Activated CD4-positive, alpha-beta memory T cell treated with anti-CD3 and anti-CD28 coated beads, Interleukin-2, amount 10 ng/mL, durations not matched to agents 7 days and 5 days (primary cell): Measurements from ENCODE around the gene EXOC4. TPM values are rescaled to one million over a fixed set of nuclear protein-coding genes. Genes with fewer than 3 reads are reported as not detected.

Source experiments
- CTCF ChIA-PET: fragments of 350-600 bp; sonication (Branson Sonifier 250); formaldehyde crosslinking; loops from one replicate; lab custom pipeline; 2021; ENCODE audit warnings: antibody characterized with exemption, inconsistent platforms; lab: Charles Lee
- POLR2A ChIA-PET: fragments of 350-600 bp; sonication (Branson Sonifier 250); formaldehyde crosslinking; loops from one replicate; lab custom pipeline; 2021; ENCODE audit warnings: antibody characterized with exemption; lab: Charles Lee
- DNase-seq: peaks from one replicate; pipeline ENCODE4 v3.0.0-alpha.2; 2020
- H3K27ac Mint-ChIP-seq: one replicate; pipeline ENCODE4 v1.8.0; 2021; ENCODE audit warnings: mild to moderate bottlenecking, mixed read lengths
- H3K27me3 Mint-ChIP-seq: one replicate; pipeline ENCODE4 v1.8.0; 2021; ENCODE audit warnings: mixed read lengths
- H3K36me3 Mint-ChIP-seq: one replicate; pipeline ENCODE4 v1.8.0; 2021; ENCODE audit warnings: low read depth, mixed read lengths
- H3K4me1 Mint-ChIP-seq: one replicate; pipeline ENCODE4 v1.8.0; 2021; ENCODE audit warnings: mixed read lengths
- H3K4me3 Mint-ChIP-seq: one replicate; pipeline ENCODE4 v1.8.0; 2021; ENCODE audit warnings: mild to moderate bottlenecking, mixed read lengths
- H3K9me3 Mint-ChIP-seq: one replicate; pipeline ENCODE4 v1.8.0; 2021; ENCODE audit warnings: mixed read lengths
- total RNA-seq, 2 experiments: library from RNA; stranded (reverse); gene quantifications; one replicate each; pipeline ENCODE4 v1.2.3, GENCODE V29; 2021

The EXOC4 gene
- total RNA-seq, 2 experiments from 2014 or later = 70.1 to 71.1 TPM

DNA sequence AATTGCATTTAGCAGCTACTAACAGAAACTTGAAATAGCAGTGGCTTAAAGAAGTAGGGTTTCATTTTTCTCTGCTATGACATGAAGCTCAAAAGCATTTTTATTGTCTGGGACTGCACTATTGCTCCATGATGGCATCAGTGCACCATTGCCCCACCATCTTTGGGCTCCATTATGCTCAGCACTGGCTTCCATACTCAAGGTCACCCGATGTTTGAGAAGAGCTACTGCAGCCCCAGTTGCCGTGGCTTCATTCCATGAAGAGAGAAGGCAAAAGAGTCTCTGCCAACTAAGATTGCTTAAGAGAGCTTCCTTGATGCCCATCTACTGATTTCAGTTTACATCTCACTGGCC, 682.1 kb downstream of the EXOC4 start:
- no peak for DNase-seq
- POLR2A ChIA-PET = no interaction called here
- H3K27ac Mint-ChIP-seq = no peak overlapping the region
- H3K36me3 Mint-ChIP-seq = no peaks in the 10 kb centered on the region
- no peaks in the 10 kb centered on the region for H3K4me1 Mint-ChIP-seq
- no peak overlapping the region for H3K4me3 Mint-ChIP-seq
- H3K27me3 Mint-ChIP-seq = no peaks in the 10 kb centered on the region
- H3K9me3 Mint-ChIP-seq = no peaks in the 10 kb centered on the region
- CTCF ChIA-PET = no interaction called here

DNA sequence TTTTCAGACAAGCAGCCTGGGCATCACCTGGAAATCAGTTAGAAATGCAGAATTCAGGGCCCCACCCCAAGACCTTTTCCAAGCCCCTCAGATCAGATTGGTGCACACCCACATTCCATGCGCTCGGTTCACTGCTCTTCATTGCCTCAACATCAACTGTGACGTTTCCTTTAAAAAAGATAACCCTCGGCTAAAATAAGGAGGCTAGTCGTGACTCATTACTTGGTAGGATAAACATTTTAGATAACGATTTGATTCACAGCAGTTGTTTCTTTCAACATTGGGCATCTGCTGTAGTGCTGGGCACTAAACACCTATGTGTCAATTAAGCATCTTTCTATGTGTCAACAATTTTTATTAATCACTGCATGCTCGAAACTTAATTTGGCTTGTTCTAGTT, 683.2 kb downstream of the EXOC4 start:
- Mint-ChIP-seq H3K9me3 (no peaks in the 10 kb centered on the region), H3K27me3 (no peaks in the 10 kb centered on the region), H3K4me3 (no peak overlapping the region), H3K36me3 (no peaks in the 10 kb centered on the region), H3K4me1 (no peaks in the 10 kb centered on the region), H3K27ac (no peak overlapping the region)
- DNase-seq = no peak
- ChIA-PET POLR2A (no interaction called here), CTCF (no interaction called here)

- Mint-ChIP-seq H3K27me3 (no peaks in the 10 kb centered on the region), H3K4me3 (no peak overlapping the region), H3K36me3 (no peaks in the 10 kb centered on the region), H3K9me3 (no peaks in the 10 kb centered on the region), H3K27ac (no peak overlapping the region), H3K4me1 (no peaks in the 10 kb centered on the region)
- POLR2A ChIA-PET = no interaction called here
- DNase-seq = no peak
- CTCF ChIA-PET = no interaction called here
Measured at GRCh38 chr7:133937786-133938185, 684.9 kb downstream of the EXOC4 start.

DNA sequence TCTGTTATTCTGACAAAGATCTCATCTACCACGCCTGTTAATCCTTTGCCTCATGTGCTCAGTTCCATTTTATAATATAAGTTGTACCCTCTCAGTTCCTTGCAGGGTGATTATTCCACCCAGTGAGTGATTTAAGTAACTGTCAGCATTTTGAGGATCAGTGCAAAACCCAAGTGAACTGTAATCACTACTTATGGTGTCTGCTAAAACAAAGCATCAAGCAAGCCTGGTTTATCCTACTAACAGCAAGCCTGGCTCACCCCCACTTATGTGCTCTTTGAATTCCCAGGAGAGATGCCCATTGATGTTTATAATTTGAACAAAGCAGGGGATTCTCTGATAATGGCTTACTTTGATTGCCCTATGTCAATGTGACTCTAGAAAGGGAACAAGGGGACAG, 687.5 kb downstream of the EXOC4 start:
- Mint-ChIP-seq H3K9me3 (no peaks in the 10 kb centered on the region), H3K4me3 (no peak overlapping the region), H3K4me1 (no peaks in the 10 kb centered on the region), H3K27me3 (no peaks in the 10 kb centered on the region), H3K36me3 (no peaks in the 10 kb centered on the region), H3K27ac (no peak overlapping the region)
- no peak for DNase-seq
- CTCF ChIA-PET = no interaction called here
- POLR2A ChIA-PET = no interaction called here

DNA sequence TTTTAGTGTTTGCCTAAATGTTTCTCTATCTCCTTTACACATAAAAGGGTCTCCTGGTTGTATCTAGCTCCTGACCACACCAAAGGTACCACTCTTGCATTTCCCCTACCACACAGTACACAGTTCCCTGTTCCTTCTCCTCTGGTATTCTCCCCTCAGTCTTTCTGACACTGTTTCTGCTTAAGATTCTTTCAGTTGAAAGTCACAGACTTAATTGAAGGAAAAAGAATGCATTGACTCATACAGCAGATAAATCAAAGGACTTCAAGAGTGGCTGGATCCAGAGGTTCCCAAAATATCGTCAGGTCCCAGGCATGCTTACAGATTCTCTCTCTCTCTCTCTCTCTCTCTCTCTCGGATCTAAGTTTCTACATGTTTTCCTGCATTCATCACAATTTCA, 688.6 kb downstream of the EXOC4 start:
- POLR2A ChIA-PET = no interaction called here
- H3K27me3 Mint-ChIP-seq = no peaks in the 10 kb centered on the region
- H3K4me3 Mint-ChIP-seq = no peak overlapping the region
- no peaks in the 10 kb centered on the region for H3K4me1 Mint-ChIP-seq
- H3K36me3 Mint-ChIP-seq = no peaks in the 10 kb centered on the region
- no peak overlapping the region for H3K27ac Mint-ChIP-seq
- CTCF ChIA-PET = no interaction called here
- H3K9me3 Mint-ChIP-seq = peaks cover 3% of the 10 kb centered on the region
- no peak for DNase-seq

DNA sequence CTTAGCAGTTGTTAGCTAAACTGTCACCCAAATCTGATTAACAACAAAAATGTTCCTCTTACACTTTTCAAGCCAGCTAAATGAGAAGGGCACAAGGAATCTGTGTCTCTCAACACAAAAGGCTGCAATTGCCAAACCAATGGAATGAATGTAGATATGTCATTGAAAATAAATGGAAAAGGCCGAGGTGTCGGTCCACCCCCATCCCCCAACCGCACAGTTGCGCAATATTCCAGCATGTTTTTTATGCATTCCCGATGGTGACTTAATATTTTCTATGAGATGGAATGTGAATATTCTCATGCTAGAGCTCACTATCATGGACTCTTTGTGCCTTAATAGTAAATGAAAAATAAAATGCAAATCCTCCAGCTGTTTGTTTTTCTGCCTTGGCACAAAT, 692.6 kb downstream of the EXOC4 start:
- Mint-ChIP-seq H3K27me3 (no peaks in the 10 kb centered on the region), H3K27ac (no peak overlapping the region), H3K9me3 (peaks cover 3% of the 10 kb centered on the region), H3K4me3 (no peak overlapping the region), H3K4me1 (no peaks in the 10 kb centered on the region), H3K36me3 (no peaks in the 10 kb centered on the region)
- no peak for DNase-seq
- CTCF ChIA-PET = no interaction called here
- POLR2A ChIA-PET = no interaction called here

DNA sequence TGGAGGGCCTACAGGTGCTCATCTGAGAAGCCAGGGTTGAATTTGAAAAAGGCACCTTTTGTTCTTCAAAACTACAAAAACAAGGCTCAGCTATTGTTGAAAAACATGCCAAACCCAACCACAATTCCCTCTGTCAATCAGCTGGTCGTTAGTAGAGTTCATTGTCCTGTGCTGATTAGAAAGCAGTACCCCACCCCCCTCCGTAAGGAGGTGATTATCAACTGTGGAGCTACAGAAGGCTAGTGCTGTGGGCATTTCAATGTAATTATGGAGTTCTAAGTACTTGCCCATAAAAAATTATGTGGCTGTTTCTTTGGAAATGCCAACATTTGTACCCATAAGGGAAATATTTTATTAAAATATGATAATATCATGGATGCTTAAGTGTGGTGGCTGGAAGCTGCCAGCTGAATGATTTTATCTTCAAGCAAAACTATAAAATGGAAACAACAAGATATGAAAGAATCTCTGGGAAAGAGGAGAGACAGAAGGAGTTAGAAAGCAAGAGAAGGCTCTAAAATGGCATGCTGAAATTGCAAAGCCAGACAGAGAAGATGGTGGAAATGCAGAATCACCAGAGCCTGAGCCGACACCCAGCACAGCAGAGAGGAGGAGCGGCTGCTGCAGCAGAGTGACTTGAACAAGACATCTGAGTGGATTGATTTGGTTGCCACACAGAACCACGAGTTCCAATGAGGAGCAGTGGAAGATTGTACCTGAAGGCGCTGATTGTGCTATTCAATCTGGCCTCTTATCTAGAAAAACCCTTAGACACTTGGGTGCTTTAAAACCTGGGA, 694.8 kb downstream of the EXOC4 start:
- no peaks in the 10 kb centered on the region for H3K27me3 Mint-ChIP-seq
- ChIA-PET POLR2A (no interaction called here), CTCF (no interaction called here)
- peaks cover 3% of the 10 kb centered on the region for H3K9me3 Mint-ChIP-seq
- no peak overlapping the region for H3K4me3 Mint-ChIP-seq
- H3K4me1 Mint-ChIP-seq = no peaks in the 10 kb centered on the region
- no peak overlapping the region for H3K27ac Mint-ChIP-seq
- H3K36me3 Mint-ChIP-seq = peaks cover 5% of the 10 kb centered on the region
- no peak for DNase-seq

- CTCF ChIA-PET = no interaction called here
- Mint-ChIP-seq H3K9me3 (peaks cover 3% of the 10 kb centered on the region), H3K27me3 (no peaks in the 10 kb centered on the region)
Measured at GRCh38 chr7:133948588-133948987, 695.7 kb downstream of the EXOC4 start.

DNA sequence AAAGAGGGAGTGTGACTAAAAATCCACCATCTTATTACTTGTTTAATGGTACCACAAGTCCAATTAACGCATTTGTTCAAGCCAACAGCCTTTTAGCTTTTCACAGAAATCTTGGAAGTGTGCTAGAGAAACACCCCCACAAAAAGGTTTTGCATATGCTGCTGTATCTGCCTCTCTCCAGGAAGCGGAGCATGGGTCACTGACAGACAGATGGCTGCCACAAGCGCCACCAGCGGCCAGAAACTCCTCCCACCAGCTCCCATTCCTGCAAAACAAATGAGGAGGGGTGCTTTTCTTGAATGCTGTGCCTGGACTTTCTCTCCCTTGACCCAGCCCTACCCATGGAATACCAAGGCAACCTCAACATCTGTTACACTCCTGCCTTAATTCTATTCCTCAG, 698.0 kb downstream of the EXOC4 start:
- Mint-ChIP-seq H3K36me3 (peaks cover 5% of the 10 kb centered on the region), H3K27ac (no peak overlapping the region), H3K4me3 (no peak overlapping the region), H3K4me1 (no peaks in the 10 kb centered on the region), H3K27me3 (no peaks in the 10 kb centered on the region), H3K9me3 (peaks cover 3% of the 10 kb centered on the region)
- CTCF ChIA-PET = no interaction called here
- POLR2A ChIA-PET = no interaction called here
- no peak for DNase-seq

More at GRCh38 chr7:133948588-133948987, 695.7 kb downstream of the EXOC4 start:
- DNase-seq = no peak
- no peak overlapping the region for H3K4me3 Mint-ChIP-seq
- no peak overlapping the region for H3K27ac Mint-ChIP-seq
- H3K4me1 Mint-ChIP-seq = no peaks in the 10 kb centered on the region
- POLR2A ChIA-PET = no interaction called here
- H3K36me3 Mint-ChIP-seq = peaks cover 5% of the 10 kb centered on the region

GRCh38 chr7:133955208-133955607, 702.3 kb downstream of the EXOC4 start:
- DNase-seq = no peak
- Mint-ChIP-seq H3K27me3 (no peaks in the 10 kb centered on the region), H3K9me3 (peaks cover 3% of the 10 kb centered on the region), H3K27ac (no peak overlapping the region), H3K36me3 (peaks cover 5% of the 10 kb centered on the region), H3K4me3 (no peak overlapping the region), H3K4me1 (peaks cover 3% of the 10 kb centered on the region)
- CTCF ChIA-PET = no interaction called here
- POLR2A ChIA-PET = no interaction called here

DNA sequence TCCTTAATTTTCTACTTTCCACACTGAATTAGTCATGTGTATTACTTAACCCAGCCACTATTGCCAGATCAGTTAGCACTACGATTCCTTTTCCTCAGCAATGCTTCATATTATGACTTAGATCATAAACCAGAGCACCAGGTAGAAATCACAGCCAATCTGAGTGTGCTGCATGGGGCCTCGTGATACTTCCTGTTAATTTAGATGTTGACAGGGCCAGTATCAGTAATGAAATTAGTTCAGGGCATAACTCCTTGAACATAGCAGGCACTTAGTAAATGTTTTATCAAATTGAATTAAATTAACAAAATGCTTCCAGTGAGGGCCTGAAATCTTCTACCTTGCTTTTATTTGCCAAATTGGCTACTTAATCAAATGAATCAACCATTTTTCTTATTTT, 705.0 kb downstream of the EXOC4 start:
- Mint-ChIP-seq H3K4me3 (no peak overlapping the region), H3K36me3 (no peaks in the 10 kb centered on the region), H3K27ac (no peak overlapping the region), H3K4me1 (peaks cover 3% of the 10 kb centered on the region), H3K9me3 (peaks cover 3% of the 10 kb centered on the region), H3K27me3 (no peaks in the 10 kb centered on the region)
- CTCF ChIA-PET = no interaction called here
- POLR2A ChIA-PET = no interaction called here
- DNase-seq = no peak

- Mint-ChIP-seq H3K4me3 (no peak overlapping the region), H3K36me3 (no peaks in the 10 kb centered on the region), H3K27ac (no peak overlapping the region), H3K4me1 (peaks cover 3% of the 10 kb centered on the region), H3K9me3 (peaks cover 3% of the 10 kb centered on the region), H3K27me3 (no peaks in the 10 kb centered on the region)
- POLR2A ChIA-PET = no interaction called here
- CTCF ChIA-PET = no interaction called here
- DNase-seq = no peak
Measured at GRCh38 chr7:133958822-133959221, 705.9 kb downstream of the EXOC4 start.

DNA sequence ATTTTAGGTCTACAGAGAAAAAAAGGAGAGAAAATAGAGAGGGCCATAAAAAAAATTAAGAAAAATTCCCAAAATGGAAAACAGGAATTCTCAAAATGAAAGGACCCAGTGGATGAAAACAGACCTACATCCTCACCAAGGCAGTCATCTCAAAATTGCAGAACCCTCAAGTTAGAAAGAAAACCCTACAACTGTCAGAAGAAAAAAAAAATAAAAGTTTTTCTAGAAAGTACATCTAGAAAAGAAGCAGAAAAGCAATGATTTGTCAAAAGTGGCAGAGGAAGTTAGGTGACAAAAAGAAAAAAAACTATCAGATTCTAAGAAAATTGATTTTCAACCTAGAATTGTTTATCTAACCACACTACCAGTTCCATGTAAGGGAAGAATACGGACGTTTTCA, 706.6 kb downstream of the EXOC4 start:
- CTCF ChIA-PET = no interaction called here

DNA sequence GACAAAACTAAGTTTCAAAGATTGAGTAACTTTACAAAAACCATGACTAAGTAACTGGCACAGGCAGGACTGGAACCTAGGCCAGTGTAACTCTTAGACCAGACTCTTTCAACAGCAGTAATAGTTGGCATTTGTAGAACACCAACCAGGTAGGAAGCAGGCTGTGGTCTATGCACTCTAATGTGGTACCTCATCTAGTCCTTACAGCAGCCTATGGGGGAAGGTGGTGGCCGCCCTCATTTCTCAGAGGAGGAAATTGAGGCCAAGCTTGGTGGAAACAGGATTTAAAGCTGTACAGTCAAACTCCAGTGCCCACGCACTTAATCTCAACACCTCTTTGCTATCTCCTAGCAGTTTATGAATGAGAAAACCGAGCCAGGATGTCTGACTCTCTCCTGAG, 708.8 kb downstream of the EXOC4 start:
- ChIA-PET POLR2A (no interaction called here), CTCF (no interaction called here)
- Mint-ChIP-seq H3K4me1 (peaks cover 3% of the 10 kb centered on the region), H3K27ac (no peak overlapping the region), H3K36me3 (no peaks in the 10 kb centered on the region), H3K27me3 (no peaks in the 10 kb centered on the region), H3K4me3 (no peak overlapping the region), H3K9me3 (peaks cover 5% of the 10 kb centered on the region)
- DNase-seq = no peak

More for the DNA sequence above, 706.6 kb downstream of the EXOC4 start:
- no peak for DNase-seq
- POLR2A ChIA-PET = no interaction called here
- peaks cover 3% of the 10 kb centered on the region for H3K9me3 Mint-ChIP-seq
- H3K4me3 Mint-ChIP-seq = no peak overlapping the region
- H3K4me1 Mint-ChIP-seq = peaks cover 3% of the 10 kb centered on the region
- no peaks in the 10 kb centered on the region for H3K27me3 Mint-ChIP-seq
- no peak overlapping the region for H3K27ac Mint-ChIP-seq
- H3K36me3 Mint-ChIP-seq = no peaks in the 10 kb centered on the region
